ENCODE data around the gene CEP83. TPM values are rescaled to one million over a fixed set of nuclear protein-coding genes. Genes with fewer than 3 reads are reported as not detected.

CEP83 gene
- total RNA-seq, 4 donors from 2014 or later: 7.9 to 25.9 (median 11.4) TPM

DNA sequence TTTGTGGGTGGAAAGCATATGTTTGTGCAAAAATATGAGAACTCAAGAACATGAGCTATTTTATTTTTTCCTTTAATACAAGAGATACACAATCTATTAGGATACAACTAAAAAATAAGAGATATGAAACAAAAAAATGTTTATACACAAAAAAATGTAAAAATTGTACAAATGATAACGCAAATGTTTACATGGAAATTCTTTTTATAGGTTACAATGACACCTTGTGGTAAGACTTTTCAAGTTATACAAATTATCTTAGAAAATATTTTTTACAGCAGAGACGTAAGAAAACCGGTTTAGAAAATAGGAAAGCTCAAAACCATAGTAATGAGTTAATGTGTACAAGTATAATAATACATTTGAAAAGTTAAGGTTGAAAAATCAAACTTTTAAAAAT is 25.5 kb downstream of the CEP83 start:
- Histone ChIP-seq H3K27ac (no peak overlapping the region), H3K36me3 (peaks cover 0 to 6% (median 0%) of the 10 kb centered on the region in 3 donors), H3K4me3 (no peak overlapping the region), H3K9me3 (peaks cover 0 to 33% (median 0%) of the 10 kb centered on the region in 3 donors), H3K4me1 (no peaks in the 10 kb centered on the region), H3K27me3 (no peaks in the 10 kb centered on the region)
- no peak for DNase-seq
- TF ChIP-seq CTCF (IDR thresholded peaks at IDR 0.05): no peak
- TF ChIP-seq POLR2A (IDR thresholded peaks at IDR 0.05): no peak
- intact Hi-C loops (cut with DNase I): no loop called here
- WGBS, 2 donors: 73 to 82% methylated on average over 3 of the region's 3 CpGs

- no peak overlapping the region for H3K4me3 ChIP-seq
- 59 to 74% methylated on average over 1 of the region's 1 CpG for WGBS, 2 donors
- H3K27ac ChIP-seq: no peak overlapping the region
- peaks cover 0 to 6% (median 0%) of the 10 kb centered on the region in 3 donors for H3K36me3 ChIP-seq
- TF ChIP-seq POLR2A (IDR thresholded peaks at IDR 0.05) (no peak), CTCF (IDR thresholded peaks at IDR 0.05) (no peak)
- intact Hi-C loops (cut with DNase I): no loop called here
- peaks cover 0 to 33% (median 0%) of the 10 kb centered on the region in 3 donors for H3K9me3 ChIP-seq
- no peaks in the 10 kb centered on the region for H3K4me1 ChIP-seq
- H3K27me3 ChIP-seq: no peaks in the 10 kb centered on the region
- no peak for DNase-seq
Measured at GRCh38 chr12:94433744-94434143, 25.9 kb downstream of the CEP83 start.

DNA sequence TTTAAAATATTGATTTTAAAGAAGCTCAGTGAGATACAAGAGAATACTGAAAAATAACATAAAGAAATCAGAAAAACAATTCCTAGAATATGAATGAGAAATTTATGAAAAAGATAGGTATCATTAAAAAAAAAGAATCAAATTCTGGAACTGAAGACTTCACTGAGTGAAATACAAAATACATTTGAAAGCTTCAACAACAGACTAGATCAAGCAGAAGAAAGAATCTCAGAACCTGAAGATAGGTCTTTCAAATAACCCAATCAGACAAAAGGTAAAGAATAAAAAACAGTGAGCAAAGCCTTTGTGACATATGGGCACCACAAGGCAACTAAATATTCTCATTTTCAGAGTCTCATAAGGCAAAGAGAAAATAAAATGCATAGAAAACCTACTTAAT is 29.4 kb downstream of the CEP83 start:
- H3K36me3 ChIP-seq: peaks cover 0 to 6% (median 0%) of the 10 kb centered on the region in 3 donors
- H3K4me3 ChIP-seq: no peak overlapping the region
- H3K27me3 ChIP-seq: no peaks in the 10 kb centered on the region
- H3K4me1 ChIP-seq: peaks cover 0 to 14% (median 0%) of the 10 kb centered on the region in 3 donors
- peaks cover 0 to 25% (median 0%) of the 10 kb centered on the region in 3 donors for H3K9me3 ChIP-seq
- intact Hi-C loops (cut with DNase I): no loop called here
- TF ChIP-seq CTCF (IDR thresholded peaks at IDR 0.05) (no peak), POLR2A (IDR thresholded peaks at IDR 0.05) (no peak)
- no peak overlapping the region for H3K27ac ChIP-seq
- no peak for DNase-seq

DNA sequence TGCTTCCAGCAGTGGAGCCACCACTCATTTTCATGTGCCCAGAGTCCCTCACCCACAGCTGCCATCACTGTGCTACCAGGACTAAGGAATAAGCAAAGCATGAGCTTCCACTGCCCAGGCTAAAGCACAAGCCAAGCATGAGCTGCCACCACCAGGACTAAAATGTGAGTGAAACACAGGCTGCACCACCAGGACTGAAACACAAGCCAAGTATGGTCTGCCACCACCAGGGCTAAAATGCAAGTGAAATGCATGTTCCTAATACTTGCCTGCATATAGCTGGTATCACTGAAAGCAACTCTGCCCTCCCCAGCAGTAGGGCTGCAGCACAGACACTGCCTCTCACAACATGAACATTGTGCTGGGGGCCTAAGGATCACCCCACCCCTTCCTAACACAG is 30.0 kb downstream of the CEP83 start:
- no peak overlapping the region for H3K27ac ChIP-seq
- H3K27me3 ChIP-seq: no peaks in the 10 kb centered on the region
- H3K4me3 ChIP-seq: no peak overlapping the region
- H3K9me3 ChIP-seq: peaks cover 0 to 29% (median 0%) of the 10 kb centered on the region in 3 donors
- peaks cover 0 to 6% (median 0%) of the 10 kb centered on the region in 3 donors for H3K36me3 ChIP-seq
- DNase-seq: no peak
- peaks cover 0 to 14% (median 0%) of the 10 kb centered on the region in 3 donors for H3K4me1 ChIP-seq
- TF ChIP-seq POLR2A (IDR thresholded peaks at IDR 0.05): no peak
- TF ChIP-seq CTCF (IDR thresholded peaks at IDR 0.05): no peak
- intact Hi-C loops (cut with DNase I): no loop called here

- 96 to 97% methylated on average over 2 of the region's 2 CpGs for WGBS, 2 donors
- Histone ChIP-seq H3K9me3 (peaks cover 0 to 29% (median 0%) of the 10 kb centered on the region in 3 donors), H3K27me3 (no peaks in the 10 kb centered on the region), H3K36me3 (peaks cover 0 to 8% (median 0%) of the 10 kb centered on the region in 3 donors), H3K27ac (no peak overlapping the region), H3K4me3 (no peak overlapping the region), H3K4me1 (peaks cover 0 to 14% (median 0%) of the 10 kb centered on the region in 3 donors)
- no peak for DNase-seq
- intact Hi-C loops (cut with DNase I): no loop called here
- TF ChIP-seq POLR2A (IDR thresholded peaks at IDR 0.05) (no peak), CTCF (IDR thresholded peaks at IDR 0.05) (no peak)
Measured at GRCh38 chr12:94429191-94429590, 30.5 kb downstream of the CEP83 start.
